Measurements from ENCODE around the gene PTPRG. TPM values are rescaled to one million over a fixed set of nuclear protein-coding genes. Genes with fewer than 3 reads are reported as not detected.

The PTPRG gene
- total RNA-seq, 1 experiment from 2014 or later = 32.1 TPM

DNA sequence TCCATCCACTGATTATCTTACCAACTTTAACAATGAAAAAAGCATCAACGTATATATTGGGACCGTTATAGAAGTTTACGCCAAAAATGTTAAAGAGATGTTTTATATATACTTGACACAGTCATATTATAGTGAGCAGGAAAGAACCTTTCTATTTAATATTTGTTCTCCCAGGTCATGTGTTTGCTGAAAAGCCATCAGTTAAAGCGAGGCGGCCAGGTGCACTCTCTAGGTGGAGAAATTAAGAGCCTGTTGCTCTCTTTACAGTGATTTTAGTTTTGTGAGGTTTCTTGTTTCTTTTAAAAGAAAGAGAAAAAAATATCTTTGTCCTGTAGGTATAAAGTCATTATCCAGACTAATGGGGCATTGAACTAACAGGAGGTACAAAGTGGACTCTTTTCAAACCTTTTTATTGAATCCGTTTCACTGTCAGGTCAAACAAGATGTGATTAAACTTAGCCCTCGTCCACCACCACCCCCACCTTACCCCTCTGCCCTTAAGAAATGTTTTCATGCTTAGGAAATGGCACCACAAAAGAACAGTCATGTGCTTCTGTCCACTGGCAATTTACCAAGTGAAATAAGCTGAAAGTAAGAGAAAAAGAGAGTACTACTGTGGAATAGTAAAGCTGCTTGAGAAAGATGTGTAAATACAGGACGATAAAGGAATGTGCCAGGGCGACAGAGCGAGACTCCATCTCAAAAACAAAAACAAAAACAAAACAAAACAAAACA is 279.9 kb downstream of the PTPRG start:
- Histone ChIP-seq H3K79me2 (ENCODE audit: insufficient read depth, low read length) (no peaks in the 10 kb centered on the region), H3K9ac (ENCODE audit: low read length) (no peak overlapping the region), H3K4me3 (replicated peaks in 1 of 2; ENCODE audit: low read depth in 1 of 2, low read length in 2 of 2) (no peak overlapping the region), H3K4me1 (ENCODE audit: control insufficient read depth in 1 of 2, insufficient read depth in 2 of 2, low read length in 2 of 2) (no peaks in the 10 kb centered on the region), H3K4me2 (ENCODE audit: low read length) (no peak overlapping the region), H2AFZ (ENCODE audit: low read depth, low read length, poor library complexity, severe bottlenecking) (no peak overlapping the region), H3K9me2 (ENCODE audit: insufficient read depth) (no peaks in the 10 kb centered on the region), H3K27ac (ENCODE audit: low read depth, low read length) (no peak overlapping the region), H3K36me3 (ENCODE audit: control insufficient read depth in 1 of 2, insufficient read depth in 2 of 2, low read length in 2 of 2) (no peaks in the 10 kb centered on the region), H4K20me1 (ENCODE audit: insufficient read depth) (no peaks in the 10 kb centered on the region), H3K9me3 (ENCODE audit: control insufficient read depth in 1 of 2, insufficient read depth in 1 of 2, low read depth in 1 of 2, low read length in 2 of 2) (no peaks in the 10 kb centered on the region), H3K27me3 (ENCODE audit: insufficient read depth, low read length) (no peaks in the 10 kb centered on the region)
- DNase-seq (ENCODE audit: low read depth, low spot score) (no peak), ATAC-seq (no peak)
- no TSS peak for BruUV-seq (replicated peaks)
- ChIA-PET RAD21 (ENCODE audit: low non-redundant PET in 1 of 2, low total read pairs in 2 of 2, uncharacterized antibody in 2 of 2, unreplicated experiment in 2 of 2) (no interaction called here), CTCF (no interaction called here), POLR2A (interaction anchor here (0.6 kb wide), 1 partner anchor 54 kb away, joined by 3 read pairs; no protein-coding TSS in a partner anchor)
- TF ChIP-seq EZH2 (IDR thresholded peaks at IDR 0.05) (no peak), RAD21 (IDR thresholded peaks at IDR 0.05; ENCODE audit: low read depth) (no peak), SP1 (IDR thresholded peaks at IDR 0.05; ENCODE audit: low read depth) (no peak), SRF (IDR thresholded peaks at IDR 0.05; ENCODE audit: low read depth) (no peak), ELF1 (IDR thresholded peaks at IDR 0.05; ENCODE audit: borderline replicate concordance, low read depth) (no peak)
- TF ChIP-seq, protein P1, sequence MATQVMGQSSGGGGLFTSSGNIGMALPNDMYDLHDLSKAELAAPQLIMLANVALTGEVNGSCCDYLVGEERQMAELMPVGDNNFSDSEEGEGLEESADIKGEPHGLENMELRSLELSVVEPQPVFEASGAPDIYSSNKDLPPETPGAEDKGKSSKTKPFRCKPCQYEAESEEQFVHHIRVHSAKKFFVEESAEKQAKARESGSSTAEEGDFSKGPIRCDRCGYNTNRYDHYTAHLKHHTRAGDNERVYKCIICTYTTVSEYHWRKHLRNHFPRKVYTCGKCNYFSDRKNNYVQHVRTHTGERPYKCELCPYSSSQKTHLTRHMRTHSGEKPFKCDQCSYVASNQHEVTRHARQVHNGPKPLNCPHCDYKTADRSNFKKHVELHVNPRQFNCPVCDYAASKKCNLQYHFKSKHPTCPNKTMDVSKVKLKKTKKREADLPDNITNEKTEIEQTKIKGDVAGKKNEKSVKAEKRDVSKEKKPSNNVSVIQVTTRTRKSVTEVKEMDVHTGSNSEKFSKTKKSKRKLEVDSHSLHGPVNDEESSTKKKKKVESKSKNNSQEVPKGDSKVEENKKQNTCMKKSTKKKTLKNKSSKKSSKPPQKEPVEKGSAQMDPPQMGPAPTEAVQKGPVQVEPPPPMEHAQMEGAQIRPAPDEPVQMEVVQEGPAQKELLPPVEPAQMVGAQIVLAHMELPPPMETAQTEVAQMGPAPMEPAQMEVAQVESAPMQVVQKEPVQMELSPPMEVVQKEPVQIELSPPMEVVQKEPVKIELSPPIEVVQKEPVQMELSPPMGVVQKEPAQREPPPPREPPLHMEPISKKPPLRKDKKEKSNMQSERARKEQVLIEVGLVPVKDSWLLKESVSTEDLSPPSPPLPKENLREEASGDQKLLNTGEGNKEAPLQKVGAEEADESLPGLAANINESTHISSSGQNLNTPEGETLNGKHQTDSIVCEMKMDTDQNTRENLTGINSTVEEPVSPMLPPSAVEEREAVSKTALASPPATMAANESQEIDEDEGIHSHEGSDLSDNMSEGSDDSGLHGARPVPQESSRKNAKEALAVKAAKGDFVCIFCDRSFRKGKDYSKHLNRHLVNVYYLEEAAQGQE (IDR thresholded peaks at IDR 0.05; ENCODE audit: low read depth) = no peak
- TF ChIP-seq, protein P2, sequence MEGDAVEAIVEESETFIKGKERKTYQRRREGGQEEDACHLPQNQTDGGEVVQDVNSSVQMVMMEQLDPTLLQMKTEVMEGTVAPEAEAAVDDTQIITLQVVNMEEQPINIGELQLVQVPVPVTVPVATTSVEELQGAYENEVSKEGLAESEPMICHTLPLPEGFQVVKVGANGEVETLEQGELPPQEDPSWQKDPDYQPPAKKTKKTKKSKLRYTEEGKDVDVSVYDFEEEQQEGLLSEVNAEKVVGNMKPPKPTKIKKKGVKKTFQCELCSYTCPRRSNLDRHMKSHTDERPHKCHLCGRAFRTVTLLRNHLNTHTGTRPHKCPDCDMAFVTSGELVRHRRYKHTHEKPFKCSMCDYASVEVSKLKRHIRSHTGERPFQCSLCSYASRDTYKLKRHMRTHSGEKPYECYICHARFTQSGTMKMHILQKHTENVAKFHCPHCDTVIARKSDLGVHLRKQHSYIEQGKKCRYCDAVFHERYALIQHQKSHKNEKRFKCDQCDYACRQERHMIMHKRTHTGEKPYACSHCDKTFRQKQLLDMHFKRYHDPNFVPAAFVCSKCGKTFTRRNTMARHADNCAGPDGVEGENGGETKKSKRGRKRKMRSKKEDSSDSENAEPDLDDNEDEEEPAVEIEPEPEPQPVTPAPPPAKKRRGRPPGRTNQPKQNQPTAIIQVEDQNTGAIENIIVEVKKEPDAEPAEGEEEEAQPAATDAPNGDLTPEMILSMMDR (IDR thresholded peaks at IDR 0.05 in 2 of 3, conservative IDR thresholded peaks at IDR 0.05 in 1 of 3; ENCODE audit: borderline replicate concordance in 1 of 3, insufficient read depth in 1 of 3, low read depth in 2 of 3, low read length in 2 of 3) = no peak
- intact Hi-C loops (cut with micrococcal nuclease) = no loop called here
